HG03039 (cell line): Measurements from ENCODE around the gene DRD3.

Experiments
- ATAC-seq: cut with Tn5 transposase; IDR thresholded peaks from one replicate; pipeline ENCODE4 v1.9.1; 2021; ENCODE audit warnings: mild to moderate bottlenecking, moderate library complexity; ENCODE audit not compliant: unreplicated experiment

Gene DRD3

GRCh38 chr3:114126461-114126860, 52.4 kb downstream of the DRD3 start:
- no peak for ATAC-seq

- ATAC-seq = no peak
These were observed 56.7 kb downstream of the DRD3 start for GRCh38 chr3:114122027-114122709.

GRCh38 chr3:114120211-114120610, 58.6 kb downstream of the DRD3 start:
- ATAC-seq = no peak

- no peak for ATAC-seq
These were observed 59.1 kb downstream of the DRD3 start for GRCh38 chr3:114119776-114120175.

- no peak for ATAC-seq
These were observed 63.7 kb downstream of the DRD3 start for GRCh38 chr3:114115143-114115542.

GRCh38 chr3:114114719-114115118, 64.1 kb downstream of the DRD3 start:
- no peak for ATAC-seq

- no peak for ATAC-seq
These were observed 66.2 kb downstream of the DRD3 start for GRCh38 chr3:114112696-114113095.

GRCh38 chr3:114111060-114111770, 67.6 kb downstream of the DRD3 start:
- no peak for ATAC-seq

- no peak for ATAC-seq
These were observed 68.4 kb downstream of the DRD3 start for GRCh38 chr3:114110439-114110838.

GRCh38 chr3:114108137-114108536, 70.7 kb downstream of the DRD3 start:
- no peak for ATAC-seq

- ATAC-seq = no peak
These were observed 74.4 kb downstream of the DRD3 start for GRCh38 chr3:114104414-114104813.

GRCh38 chr3:114103858-114104257, 75.0 kb downstream of the DRD3 start:
- no peak for ATAC-seq

- ATAC-seq = no peak
These were observed 75.7 kb downstream of the DRD3 start for GRCh38 chr3:114103181-114103580.

- ATAC-seq = no peak
These were observed 77.8 kb downstream of the DRD3 start for GRCh38 chr3:114101101-114101500.

- no peak for ATAC-seq
These were observed 83.1 kb downstream of the DRD3 start for GRCh38 chr3:114095796-114096195.

- ATAC-seq = no peak
These were observed 85.3 kb downstream of the DRD3 start for GRCh38 chr3:114093596-114093995.

GRCh38 chr3:114093016-114093380, 85.9 kb downstream of the DRD3 start:
- no peak for ATAC-seq

- no peak for ATAC-seq
These were observed 86.5 kb downstream of the DRD3 start for GRCh38 chr3:114092151-114093015.

GRCh38 chr3:114089675-114090074, 89.2 kb downstream of the DRD3 start:
- ATAC-seq = no peak

GRCh38 chr3:114086356-114086755, 92.5 kb downstream of the DRD3 start:
- ATAC-seq = no peak

GRCh38 chr3:114083112-114083511, 95.7 kb downstream of the DRD3 start:
- no peak for ATAC-seq

GRCh38 chr3:114081037-114081436, 97.8 kb downstream of the DRD3 start:
- no peak for ATAC-seq
